ENCODE measurements around the gene NEDD4L.

- no peak for TF ChIP-seq EZH2 (IDR thresholded peaks at IDR 0.05; ENCODE audit: insufficient read depth, low read length)
- TF ChIP-seq CTCF (IDR thresholded peaks at IDR 0.05; ENCODE audit: insufficient read depth, low read depth, low read length): no peak
Measured at GRCh38 chr18:58253318-58253717, 209.3 kb downstream of the NEDD4L start.
